ENCODE results near the gene ZCCHC14.
A peak's percentile ranks its signal among the peaks of the same experiment; 100 is the strongest.

The ZCCHC14 gene

GRCh38 chr16:87406495-87407088 is 86.2 kb downstream of the ZCCHC14 start:
- DNase-seq (ENCODE audit: low read depth), result no peak
- TF ChIP-seq CTCF (conservative IDR thresholded peaks at IDR 0.05; ENCODE audit: control insufficient read depth, insufficient read depth, low read depth, low read length), result no peak
- no peak overlapping the region for H3K4me3 ChIP-seq (ENCODE audit: control insufficient read depth, low read depth, low read length)

GRCh38 chr16:87404764-87405625 is 87.8 kb downstream of the ZCCHC14 start:
- no peak for TF ChIP-seq CTCF (conservative IDR thresholded peaks at IDR 0.05; ENCODE audit: control insufficient read depth, insufficient read depth, low read depth, low read length)
- DNase-seq (ENCODE audit: low read depth), result no peak
- no peak overlapping the region for H3K4me3 ChIP-seq (ENCODE audit: control insufficient read depth, low read depth, low read length)

- H3K4me3 ChIP-seq (ENCODE audit: control insufficient read depth, low read depth, low read length), result no peak overlapping the region
- no peak for TF ChIP-seq CTCF (conservative IDR thresholded peaks at IDR 0.05; ENCODE audit: control insufficient read depth, insufficient read depth, low read depth, low read length)
- no peak for DNase-seq (ENCODE audit: low read depth)
These were observed 97.5 kb downstream of the ZCCHC14 start for GRCh38 chr16:87395181-87395842.

- DNase-seq (ENCODE audit: low read depth), result no peak
- no peak for TF ChIP-seq CTCF (conservative IDR thresholded peaks at IDR 0.05; ENCODE audit: control insufficient read depth, insufficient read depth, low read depth, low read length)
- peak overlapping the region; percentile 85 for H3K4me3 ChIP-seq (ENCODE audit: control insufficient read depth, low read depth, low read length)
These were observed 99.2 kb downstream of the ZCCHC14 start for GRCh38 chr16:87393680-87394055.

- peak; percentile 40 for TF ChIP-seq CTCF (conservative IDR thresholded peaks at IDR 0.05; ENCODE audit: control insufficient read depth, insufficient read depth, low read depth, low read length)
- peak; percentile 56 for DNase-seq (ENCODE audit: low read depth)
These were observed 99.8 kb downstream of the ZCCHC14 start for GRCh38 chr16:87392821-87393679.

More at GRCh38 chr16:87392821-87393679, 99.8 kb downstream of the ZCCHC14 start:
- H3K4me3 ChIP-seq (ENCODE audit: control insufficient read depth, low read depth, low read length), result peak overlapping the region; percentile 85

All from fibroblast of mammary gland (primary cell).